Activated CD4-positive, CD25-positive, alpha-beta regulatory T cell (primary cell): Measurements from ENCODE around the gene POPDC3.
"Not testable (repeated sequence)": the region's sequence is repeated elsewhere in the genome, so short reads cannot be mapped to it uniquely, and the experiment has no call there.

Source experiments
- DNase-seq, 4 experiments: peaks; one replicate each; lab custom pipeline; 2025; lab: John Stamatoyannopoulos, UW

POPDC3 gene, protein sequence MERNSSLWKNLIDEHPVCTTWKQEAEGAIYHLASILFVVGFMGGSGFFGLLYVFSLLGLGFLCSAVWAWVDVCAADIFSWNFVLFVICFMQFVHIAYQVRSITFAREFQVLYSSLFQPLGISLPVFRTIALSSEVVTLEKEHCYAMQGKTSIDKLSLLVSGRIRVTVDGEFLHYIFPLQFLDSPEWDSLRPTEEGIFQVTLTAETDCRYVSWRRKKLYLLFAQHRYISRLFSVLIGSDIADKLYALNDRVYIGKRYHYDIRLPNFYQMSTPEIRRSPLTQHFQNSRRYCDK

DNA sequence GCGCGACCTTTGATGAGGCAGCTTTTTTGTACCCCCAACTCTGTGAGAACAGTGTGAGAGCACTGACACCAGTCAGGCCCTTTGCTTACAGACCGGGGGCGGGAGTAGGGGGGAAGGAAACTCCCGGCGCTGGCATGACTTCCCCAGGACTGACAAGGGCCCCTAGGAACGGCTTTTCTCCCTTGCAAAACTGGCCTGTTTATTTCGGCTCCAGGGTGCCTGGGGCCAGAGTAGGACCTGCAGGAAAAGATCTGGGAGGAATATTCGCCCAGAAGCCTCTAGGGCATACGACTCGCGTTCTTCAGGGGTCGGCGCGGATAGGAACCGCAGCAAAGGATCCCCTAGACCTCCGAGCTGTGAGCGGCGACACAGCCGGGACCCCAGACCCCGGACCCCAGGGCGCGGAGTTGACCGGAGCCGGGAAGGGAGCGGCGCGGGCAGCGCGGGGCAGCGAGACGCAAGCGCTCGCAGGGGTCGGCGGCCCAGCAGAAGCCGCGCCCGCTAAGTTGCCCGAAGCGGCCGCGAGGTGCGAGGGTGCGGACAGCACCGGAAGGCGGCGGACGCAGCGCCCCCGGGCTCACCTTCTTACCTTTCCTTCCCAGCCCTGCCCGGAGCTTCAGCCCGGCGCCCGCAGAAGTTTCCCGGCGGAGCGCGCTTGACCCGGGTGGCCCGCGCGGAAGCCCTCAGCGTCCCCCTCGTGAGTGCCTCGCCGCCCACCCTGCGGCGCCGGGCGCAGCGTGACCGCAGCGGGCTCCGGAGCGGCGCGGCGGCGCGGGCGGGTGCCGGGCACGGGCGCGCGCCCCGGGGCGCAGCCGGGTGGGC is at the start of gene POPDC3:
Gene POPDC3 (minus strand): TSS at position 771 of the 822 bp plus-strand sequence. CDS start 18,105 bp downstream, outside the sequence.
- no peak for DNase-seq

DNA sequence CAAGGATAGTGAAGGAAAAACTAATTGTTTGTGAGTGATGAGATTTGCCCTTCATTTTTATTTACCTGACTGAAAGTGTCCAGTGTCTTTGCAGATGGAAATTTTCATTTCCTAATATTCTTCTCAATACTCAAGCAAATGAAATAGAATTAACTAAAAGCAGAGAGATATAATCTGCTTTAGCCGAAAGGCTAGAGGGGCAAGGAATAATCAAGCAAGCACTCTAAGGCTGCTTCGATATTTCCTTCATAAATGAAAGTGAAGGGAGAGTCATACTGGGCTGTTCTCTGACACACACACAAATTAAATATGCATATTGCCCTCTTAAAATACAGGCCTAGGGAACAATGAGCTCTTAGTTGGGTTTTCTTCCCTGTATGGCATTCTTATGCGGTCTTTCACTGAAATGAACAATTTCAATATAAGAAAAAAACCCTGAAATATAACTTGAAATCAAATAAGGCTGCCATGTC is 47.5 kb upstream of the POPDC3 start:
- no peak for DNase-seq

DNA sequence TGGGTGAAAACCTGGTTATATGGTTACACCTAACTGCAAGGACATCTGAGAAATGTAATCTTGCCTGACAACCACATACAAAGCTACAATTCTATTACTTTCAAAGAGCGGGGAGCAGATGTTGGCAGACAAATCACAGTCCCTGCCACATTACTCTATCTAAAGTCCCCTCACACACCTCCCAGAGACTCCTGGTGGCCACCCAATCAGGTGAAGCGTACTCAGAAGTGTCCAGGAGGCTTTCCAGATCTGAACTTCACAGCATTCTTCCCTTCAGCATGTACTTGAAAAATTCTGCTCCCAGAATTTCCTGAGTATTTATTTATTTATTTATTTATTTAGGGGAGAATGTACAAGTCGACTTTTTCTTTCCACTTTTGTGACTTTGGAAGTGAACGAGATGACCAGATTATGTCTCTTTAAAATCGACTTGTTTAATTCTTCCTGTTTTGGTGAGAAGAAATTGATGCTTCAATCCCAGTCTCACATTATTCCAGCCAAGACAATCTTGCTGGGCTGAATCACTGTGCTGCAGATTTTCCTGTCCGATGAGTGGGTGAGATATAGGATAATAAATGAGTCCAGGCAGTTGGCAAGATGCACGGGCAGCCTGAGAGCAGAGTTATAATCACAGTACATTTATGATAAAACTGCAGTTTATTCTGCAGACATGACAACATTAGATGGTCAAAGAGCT is 46.9 kb upstream of the POPDC3 start:
- no peak for DNase-seq

DNA sequence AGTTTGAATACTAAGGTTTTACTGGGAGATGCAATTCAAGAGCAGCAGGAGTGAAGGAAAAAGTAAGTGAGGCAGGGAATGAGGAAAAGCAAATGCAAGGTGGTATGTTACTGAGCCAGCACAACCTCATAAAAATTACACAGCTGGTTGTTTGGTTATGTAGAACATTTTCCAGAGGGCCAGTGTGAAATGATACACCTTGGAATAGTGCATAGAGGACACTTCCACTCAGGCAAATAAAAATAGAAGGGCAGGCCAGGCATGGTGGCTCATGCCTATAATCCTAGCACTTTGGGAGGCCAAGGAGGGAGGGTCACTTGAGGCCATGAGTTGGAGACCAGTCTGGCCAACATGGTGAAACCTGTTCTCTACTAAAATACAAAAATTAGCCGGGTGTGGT is 43.4 kb upstream of the POPDC3 start:
- no peak for DNase-seq

DNA sequence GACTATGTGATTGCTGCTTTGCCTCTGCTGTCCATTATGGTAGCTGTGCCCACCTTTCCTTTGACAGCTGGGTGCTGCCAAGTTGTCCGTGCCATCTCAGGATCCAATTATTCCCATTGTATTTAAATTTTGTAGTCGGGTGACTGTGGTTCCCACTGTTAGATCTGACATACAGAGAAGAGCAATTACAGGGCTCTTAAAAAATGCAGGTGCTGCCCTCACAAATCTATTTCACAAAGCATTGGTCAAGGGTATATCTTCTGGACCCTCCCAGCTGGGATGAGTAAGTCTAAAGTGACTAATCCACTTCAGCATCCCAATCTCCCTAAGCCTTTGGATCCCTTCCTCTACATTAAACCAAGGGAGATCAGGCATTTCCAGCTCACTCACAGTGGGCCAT is 41.4 kb upstream of the POPDC3 start:
- DNase-seq, result not testable (repeated sequence)

DNA sequence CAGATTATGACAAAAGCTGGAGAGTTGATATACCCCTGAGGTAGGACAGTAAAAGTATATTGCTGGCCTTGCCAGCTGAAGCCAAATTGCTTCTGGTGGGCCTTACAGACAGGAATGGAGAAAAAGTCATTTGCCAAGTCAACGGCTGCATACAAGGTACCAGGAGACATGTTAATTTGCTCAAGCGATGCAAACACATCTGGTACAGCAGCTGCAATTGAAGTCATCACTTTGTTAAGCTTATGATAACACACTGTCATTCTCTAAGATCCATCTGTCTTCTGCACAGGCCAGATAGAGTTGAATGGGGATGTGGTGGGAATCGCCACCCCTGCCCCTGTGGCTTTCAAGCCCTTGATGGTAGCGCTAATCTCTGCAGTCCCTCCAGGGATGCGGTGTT is 40.4 kb upstream of the POPDC3 start:
- DNase-seq, result no peak

DNA sequence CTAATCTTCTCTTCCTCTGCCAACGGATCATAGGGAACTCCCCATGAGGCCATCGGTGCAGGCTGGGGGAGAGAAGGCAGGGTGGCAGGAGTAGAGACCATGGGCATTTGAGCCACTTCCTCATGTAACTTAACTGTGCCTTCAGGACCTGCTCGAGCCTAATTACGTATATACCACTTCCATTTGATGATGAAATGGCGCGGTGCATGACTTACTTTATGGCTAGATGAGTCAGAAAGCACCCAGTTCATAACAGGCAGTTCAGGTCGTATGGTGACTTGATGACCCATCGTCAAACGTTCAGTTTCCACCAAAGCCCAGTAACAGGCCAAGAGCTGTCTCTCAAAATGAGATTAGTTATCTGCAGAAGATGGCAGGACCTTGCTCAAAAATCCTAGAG is 39.4 kb upstream of the POPDC3 start:
- not testable (repeated sequence) for DNase-seq

DNA sequence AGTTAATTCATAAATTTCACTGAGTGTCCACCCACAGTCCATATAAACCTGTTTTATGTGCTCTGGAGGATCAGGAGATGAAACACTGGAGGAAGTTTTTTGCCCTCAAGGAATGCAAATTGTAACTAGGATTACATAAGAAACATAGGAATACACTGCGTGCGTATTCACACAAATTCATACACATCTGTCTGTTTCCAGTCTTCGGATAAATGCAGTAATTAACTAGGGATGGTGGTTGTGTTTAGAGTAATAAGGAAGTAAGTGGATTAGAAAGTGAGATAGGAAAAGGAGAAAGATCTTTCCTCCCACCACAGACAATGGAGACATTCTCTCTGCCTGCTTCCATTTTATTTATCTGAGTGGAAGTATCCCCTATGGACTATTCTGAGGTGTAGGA is 35.7 kb upstream of the POPDC3 start:
- DNase-seq, result no peak

DNA sequence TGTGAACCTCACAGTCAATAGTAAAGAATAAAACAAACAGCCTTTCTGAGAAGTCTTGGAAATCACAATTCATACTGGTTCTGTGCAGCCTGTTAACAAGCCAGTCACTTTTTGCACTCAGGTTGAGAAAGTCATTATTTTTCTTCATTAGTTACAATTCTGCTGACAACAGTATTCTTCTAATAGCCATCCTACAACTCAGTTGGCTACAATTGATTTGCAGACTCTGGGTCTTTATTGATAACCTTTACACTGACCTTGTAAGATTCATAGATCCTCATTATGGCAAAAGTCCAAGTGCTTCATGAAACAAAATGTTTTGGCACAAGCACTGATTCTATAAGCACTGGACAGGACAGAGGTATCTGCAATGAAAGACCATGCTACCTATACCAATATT is 34.9 kb upstream of the POPDC3 start:
- no peak for DNase-seq

DNA sequence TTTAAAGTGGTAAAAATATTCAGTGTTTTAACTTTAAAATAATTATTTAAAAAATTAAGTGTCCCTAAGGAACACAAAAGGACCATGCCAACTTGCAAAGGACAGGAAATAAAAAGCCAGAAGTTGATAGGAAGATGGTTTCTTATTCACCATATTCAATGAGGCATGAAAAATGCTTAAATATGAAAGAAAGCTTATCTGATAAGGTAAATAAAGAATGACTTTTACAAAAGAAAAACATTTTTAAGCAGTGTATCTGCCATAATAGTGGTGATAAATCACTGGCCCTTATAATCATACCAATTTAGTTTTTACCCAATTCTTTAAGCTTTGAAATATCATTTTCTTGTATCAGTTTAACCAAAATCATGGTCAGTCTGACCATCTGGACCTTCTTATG is 33.5 kb upstream of the POPDC3 start:
- DNase-seq, result no peak

DNA sequence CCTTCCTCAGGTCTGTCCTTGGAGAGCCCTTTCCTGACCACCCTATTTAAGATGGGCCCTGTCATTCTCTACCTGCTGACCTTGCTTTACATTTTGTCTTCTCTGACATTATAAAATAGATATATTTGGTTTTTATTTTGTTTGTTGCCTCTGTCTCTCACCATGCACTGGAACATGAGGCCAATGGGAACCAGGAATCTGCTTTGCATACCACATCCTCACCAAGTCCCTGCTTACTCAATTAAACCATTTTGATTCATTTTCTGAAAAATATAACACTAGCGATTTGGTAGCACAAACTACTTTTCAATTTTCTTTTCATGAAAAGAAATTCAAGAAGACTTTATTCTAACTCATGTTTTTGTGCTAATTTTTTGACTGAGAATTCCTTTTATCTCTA is 32.8 kb upstream of the POPDC3 start:
- DNase-seq, result no peak

DNA sequence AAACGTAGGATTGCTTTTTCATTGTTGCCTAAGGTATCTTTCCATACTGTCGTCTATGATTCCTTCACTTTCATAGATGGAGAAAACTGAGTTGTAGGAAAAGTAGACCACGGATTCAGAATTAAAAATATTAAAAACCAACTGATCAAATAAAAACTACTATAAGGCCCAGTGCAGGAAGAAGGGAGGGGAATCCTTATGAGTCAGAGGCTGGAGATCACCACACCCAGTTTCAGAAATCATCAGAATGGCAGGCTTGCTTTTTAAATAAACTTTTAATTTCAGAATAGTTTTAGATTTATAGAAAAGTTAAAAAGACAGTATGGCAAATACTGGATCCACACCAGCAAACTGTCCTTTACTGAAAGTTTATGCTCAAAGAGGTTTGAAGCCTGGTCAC is 32.0 kb upstream of the POPDC3 start:
- no peak for DNase-seq

DNA sequence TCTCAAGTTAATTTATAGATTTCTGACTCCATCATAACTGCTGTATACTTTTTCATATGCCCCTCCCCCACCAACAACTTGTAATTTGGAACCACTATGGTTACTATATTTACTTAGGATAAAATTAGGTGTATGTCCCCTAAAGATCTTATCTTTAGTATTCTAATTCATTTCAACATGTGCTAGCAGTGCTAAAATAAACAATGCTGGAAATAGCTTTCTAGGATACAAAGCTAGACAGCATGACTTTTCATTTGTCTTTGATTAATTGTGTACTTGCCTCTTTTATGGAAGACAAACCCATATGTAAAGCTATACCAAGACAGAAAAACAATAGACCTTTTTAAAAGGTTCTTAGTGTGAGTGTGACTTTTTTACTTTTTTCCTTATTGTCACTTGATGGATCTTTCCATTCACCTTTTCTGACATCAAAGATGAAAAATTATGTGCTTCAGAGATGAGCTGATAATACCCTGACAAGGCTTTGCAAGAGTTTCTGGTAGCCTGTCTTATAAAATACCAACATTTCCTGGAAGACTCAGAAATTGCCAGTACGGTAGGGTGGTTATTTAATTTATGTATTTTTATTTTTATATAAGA is 31.2 kb upstream of the POPDC3 start:
- DNase-seq, result no peak

DNA sequence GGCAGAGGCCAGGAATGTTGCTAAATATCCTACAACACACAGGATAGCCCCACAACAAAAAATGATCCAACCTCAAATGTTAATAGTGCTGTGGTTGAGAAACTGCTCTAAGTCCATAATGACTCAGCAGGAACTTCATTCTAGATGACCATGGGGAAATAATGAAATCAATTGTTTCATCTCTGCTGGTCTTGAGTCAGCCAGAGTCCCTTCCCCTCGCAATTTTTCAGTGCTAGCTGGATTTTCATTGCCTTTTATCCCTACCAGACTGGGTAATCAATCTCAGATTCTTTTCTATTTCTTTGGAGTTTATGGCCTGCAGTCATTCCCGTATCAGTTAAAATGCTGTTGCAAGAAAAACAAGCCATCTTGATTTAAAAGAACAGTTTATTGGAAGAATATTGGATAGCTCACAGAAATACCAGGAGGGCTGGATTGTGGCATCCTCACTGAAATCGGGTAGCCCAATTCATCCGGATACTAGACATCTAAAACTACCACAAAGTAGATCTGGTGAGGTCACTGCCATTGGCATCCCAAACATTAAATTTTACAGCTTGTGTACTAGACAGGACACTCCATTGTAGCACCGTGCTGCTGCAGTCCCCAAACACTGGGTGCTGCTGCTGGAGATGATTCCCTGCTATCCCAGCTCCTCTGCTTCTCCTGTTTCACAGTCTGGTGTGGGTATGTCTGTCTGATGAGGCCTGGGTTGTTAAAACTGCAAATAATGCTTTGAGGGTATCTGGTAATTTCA is 30.3 kb upstream of the POPDC3 start:
- no peak for DNase-seq

DNA sequence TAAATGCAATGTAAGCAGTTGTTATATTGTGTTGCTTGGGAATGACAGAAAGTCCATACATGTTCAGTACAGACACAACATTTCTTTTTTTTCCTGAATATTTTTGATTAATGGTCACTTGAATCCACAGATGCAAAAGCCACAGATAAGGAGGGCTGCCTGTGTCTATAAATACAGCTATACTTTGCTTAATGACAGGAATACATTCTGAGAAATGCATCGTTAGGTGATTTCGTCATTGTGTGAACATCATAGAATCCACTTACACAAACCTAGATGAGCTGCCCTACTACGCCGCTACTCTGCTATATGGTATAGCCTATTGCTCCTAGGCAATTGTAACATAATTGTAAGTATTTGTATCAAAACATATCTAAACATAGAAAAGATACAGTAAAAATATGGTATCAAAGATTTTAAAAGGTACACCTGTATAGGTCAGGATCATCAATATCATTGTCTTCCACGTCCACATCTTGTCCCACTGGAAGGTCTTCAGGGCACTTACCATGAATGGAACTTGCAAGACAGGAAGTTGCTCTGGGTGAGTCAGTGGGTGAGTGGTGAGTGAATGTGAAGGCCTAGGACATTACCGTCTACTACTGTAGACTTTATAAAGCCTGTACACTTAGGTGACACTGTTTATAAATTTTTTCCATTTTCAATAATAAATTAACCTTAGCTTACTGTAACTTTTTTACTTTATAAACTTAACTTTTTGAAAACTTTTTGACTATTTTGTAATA is 27.9 kb upstream of the POPDC3 start:
- no peak for DNase-seq

DNA sequence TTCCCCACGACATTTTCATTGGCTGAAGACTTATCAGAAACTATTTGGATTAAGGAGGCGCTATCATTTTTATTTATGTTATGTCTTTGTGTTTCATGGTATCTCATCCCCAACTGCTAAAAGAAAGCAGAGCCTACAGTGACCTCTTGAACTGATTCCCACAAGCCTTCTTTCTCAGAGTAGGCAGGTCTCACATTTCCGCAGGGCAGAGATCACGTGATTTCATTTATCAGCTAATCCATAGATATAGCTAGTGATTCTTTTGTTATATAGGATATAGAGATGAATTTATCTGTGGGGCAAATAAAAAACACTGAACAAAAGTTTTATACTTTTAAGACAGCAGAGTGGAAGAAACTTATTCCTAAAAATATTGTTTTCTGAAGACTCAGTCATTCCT is 25.0 kb upstream of the POPDC3 start:
- no peak for DNase-seq

DNA sequence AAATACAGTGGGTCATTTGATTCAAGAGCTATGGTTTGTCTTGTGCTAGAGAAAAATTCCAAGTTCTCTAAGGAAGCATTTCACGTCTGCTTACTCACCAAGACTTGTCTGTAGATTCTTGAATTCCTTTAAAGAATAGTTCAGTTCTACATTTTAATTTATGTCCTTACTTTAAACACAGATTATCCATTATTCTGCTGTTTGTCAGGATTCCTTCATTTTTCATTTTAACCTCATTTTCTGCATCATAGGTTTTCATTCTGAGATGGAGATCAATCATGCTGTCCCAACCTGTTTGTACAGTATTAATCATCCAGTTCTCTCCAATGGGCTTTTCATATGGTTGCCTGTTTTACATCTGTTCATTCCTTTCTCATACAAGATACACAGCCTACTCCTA is 24.5 kb upstream of the POPDC3 start:
- no peak for DNase-seq

DNA sequence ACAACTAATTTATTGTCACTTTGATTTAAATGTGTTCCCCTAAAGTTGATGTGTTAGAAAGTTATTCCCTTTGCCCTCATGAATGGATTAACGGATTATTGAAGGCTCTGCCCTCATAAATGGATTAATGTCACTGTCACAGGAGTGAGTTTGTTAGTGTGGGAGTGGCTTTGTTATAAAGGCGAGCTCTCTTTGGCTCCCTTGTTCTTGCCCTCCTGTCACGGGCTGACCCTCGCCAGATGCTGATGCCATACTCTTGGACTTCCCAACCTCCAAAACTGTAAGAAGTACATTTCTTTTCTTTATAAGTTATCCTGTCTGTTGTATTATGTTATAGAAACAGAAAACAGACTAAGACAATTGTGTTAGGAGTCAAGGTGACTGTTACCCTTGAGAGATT is 22.7 kb upstream of the POPDC3 start:
- DNase-seq, result no peak

DNA sequence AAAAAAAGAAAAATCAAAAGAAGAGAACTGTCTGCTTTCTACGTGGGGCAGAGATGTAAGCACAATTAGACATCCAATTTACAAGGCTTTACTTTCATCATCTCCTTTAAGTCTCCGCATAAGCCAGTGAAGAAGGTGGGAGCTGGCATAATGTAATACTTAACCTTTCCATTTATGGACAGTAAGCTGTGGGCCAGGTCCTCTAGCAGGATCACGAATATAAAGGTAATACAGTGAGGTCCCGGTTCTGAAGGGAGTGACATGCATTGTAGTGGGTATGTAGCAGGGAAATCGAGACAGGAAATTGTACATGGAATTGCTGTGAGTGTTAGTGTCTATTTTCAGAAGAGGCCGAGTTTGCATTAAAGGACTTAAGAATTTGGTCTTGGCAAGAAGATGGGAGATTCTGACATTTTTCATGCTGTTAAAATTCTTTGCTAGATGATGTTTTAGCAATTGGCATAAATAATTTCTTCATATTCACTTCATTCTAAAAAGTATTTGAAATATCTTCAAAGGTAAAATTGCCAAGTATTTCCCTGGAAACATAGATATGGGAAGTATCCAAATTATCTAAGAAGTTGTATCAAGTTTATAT is 20.4 kb upstream of the POPDC3 start:
- no peak for DNase-seq

DNA sequence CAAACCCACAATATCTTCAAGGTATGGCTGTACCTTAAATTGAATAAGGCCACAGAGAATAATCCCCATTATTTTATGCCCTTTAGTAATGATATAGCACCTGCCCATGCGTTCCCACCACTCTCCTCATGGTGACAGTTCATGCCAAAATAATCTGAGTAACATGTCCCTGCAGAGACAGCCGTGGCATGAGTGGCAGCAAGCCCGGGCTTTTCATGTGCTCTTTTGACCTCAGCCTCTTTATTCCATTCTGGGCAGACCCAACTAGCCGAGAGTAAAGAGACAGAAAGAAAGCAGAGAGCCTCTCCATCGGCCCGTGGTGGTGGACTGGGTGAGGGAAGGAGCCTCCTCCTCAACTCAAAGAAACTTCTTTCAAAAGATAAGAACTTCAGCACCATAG is 19.9 kb upstream of the POPDC3 start:
- no peak for DNase-seq

DNA sequence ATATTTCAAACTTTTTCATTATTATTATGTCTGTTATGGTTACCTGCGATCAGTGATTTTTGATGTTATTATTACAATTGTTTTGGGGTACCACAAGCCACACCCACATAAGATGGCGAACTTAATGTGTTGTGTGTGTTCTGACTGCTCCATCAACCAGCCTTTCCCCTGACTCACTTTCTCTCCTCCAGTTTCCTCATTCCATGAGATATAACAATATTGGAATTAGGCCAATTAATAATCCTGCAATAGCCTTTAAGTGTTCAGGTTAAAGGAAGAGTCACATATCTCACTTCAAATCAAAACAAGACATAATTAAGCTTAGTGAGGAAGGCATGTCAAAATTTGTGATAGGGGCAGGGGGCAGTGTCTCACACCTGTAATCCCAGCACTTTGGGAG is 16.3 kb upstream of the POPDC3 start:
- DNase-seq, result no peak
